Activated CD4-positive, alpha-beta T cell treated with anti-CD3 and anti-CD28 coated beads for 4 hours (primary cell): ENCODE measurements around the gene GPR63.

Source experiments
- DNase-seq, 2 donors: peaks; one replicate each; pipeline ENCODE4 v3.0.0-alpha.2; 2020

Gene GPR63, protein sequence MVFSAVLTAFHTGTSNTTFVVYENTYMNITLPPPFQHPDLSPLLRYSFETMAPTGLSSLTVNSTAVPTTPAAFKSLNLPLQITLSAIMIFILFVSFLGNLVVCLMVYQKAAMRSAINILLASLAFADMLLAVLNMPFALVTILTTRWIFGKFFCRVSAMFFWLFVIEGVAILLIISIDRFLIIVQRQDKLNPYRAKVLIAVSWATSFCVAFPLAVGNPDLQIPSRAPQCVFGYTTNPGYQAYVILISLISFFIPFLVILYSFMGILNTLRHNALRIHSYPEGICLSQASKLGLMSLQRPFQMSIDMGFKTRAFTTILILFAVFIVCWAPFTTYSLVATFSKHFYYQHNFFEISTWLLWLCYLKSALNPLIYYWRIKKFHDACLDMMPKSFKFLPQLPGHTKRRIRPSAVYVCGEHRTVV

DNA sequence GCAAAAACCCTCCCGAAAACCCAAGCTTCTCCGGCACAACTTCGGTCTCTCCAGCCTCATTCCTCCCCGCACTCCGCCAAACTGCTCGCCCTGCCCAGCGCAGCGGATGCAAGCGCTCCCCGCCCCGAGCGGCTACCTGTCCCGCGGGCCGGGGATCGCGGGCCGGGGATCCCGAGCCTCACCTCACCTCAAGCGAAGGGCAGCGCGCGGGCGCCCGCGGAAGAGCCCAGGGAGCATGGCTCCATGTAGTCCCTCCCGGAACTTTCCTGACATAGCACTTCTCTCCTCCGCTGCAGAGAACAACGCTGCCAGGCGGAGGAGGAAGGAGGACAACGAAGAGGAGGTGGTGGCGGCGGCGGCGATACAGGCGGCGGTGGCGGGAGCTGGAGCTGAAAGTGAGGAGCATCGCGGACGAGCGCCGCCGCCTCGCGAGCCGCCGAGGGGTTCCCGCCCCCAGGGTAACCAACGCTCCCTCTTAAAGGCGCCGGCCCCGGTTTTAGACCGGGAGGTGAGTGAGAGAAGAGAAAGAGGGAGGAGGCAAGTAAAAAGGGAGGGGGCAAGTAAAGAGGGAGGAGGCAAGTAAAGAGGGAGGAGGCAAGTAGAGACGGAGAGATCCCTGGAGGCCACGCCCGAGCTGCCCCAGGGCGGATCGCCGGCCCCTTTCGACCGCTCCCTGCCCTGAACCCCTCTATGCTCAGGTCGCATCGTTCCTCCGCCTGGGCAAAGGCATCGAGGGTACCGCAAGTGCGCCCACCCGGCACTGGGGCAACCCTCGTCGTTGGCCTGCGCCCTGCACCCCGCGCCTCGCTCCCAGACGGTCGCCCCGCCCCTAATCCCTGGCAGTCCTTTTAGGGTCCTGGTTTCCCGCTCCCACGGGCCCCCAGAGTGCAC is at the start of gene GPR63:
GPR63 (minus strand) TSS at position 397 of the 891 bp plus-strand sequence. CDS start 37,746 bp downstream, outside the sequence.
- peak; percentile 62 for DNase-seq

GRCh38 chr6:96886519-96886918 is 49.2 kb upstream of the GPR63 start:
- no peak for DNase-seq

- DNase-seq = peak in 1 of 2 donors; percentile 1
Observed at GRCh38 chr6:96885187-96885631, 47.9 kb upstream of the GPR63 start.

- DNase-seq = no peak
Observed at GRCh38 chr6:96878143-96878542, 40.9 kb upstream of the GPR63 start.

DNA sequence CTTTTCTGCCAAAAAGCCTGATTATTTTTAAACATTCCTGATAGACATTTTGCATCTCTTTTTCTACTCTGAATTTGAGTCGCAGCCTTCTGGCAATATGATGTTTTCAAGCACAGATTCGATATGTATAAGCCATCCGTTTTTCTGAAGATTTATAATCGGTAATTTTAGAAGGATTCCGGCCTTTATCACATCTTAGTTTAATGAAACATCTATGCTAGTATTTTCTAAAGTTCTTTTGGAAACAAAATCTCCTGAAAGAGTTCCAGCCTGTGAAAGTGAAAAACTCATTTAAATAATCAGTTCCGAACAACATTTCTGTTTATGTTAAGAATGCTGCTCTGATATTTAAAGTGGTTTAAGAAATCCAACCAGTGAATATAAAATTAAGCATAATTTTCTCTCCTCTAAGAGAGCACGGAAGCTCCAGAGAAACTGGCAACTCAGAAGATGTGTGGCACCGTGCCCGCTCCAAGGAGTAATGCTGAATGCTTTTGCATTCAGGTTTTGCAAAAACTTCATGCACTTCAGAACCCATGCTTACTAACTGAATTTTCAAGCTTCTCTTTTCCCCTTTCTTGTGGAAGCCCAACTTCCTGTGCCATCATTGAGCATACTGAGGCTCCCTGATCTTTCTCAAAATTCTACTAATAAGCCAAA is 39.7 kb upstream of the GPR63 start:
- DNase-seq = no peak

GRCh38 chr6:96872976-96873375 is 35.7 kb upstream of the GPR63 start:
- no peak for DNase-seq

GRCh38 chr6:96865055-96865405 is 27.8 kb upstream of the GPR63 start:
- DNase-seq = no peak

DNA sequence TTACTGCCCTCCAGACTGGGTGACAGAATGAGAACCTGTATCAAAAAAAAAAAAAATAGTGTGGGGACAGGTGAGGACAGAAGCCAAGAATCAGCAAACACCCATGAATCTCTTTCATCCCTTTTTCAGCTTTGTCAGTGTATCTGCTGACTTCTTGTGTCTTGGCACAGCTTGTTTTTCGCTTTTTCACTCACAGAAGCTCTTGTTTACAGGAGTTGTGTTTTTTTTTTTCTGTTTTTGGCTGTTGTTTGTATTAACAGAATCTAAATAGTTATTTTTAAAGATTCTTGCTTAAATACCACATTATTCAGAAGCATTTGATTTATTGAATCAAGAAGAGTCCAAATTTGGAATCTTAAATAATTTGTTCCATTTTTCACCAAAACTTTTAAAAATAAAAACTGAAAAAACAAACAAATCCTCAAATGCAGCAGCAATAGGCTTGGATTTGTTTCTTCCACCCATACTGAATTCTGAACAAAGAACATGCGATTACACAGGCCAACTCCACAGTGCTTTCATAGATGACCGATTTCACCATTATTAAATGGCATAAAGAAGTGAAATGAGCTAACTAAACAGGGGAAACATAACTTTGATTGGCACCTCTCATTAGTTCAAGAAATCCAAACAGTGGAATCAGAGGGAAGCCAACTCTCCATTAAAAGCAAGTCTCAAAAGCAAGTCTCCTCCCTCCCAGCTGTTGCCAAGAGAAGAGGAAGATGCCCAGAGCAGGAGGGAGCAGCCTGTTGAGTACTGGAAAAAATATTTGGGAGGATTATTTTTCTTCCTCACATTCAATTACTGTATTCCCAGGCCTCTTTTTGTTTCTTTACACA is 27.2 kb upstream of the GPR63 start:
- DNase-seq = no peak

GRCh38 chr6:96862560-96862959 is 25.3 kb upstream of the GPR63 start:
- DNase-seq = no peak

DNA sequence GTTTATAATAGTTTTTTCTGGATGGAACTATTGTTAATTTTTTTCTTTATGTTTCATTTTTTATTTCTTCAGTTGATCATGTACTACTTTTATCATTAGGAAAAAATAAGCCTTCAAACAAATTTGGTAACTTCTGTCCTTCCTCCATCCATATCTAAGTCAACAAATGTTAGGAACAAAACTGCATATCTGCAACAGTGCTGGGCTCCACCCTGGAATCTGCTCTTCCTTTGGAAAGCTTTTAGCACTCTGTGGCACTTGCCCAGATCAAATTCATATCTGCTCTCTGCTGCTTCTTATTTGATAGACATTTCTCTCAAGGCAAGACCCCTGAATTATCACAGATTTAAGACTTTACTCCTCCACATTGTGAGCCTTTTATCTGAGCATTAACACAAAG is 24.3 kb upstream of the GPR63 start:
- no peak for DNase-seq

DNA sequence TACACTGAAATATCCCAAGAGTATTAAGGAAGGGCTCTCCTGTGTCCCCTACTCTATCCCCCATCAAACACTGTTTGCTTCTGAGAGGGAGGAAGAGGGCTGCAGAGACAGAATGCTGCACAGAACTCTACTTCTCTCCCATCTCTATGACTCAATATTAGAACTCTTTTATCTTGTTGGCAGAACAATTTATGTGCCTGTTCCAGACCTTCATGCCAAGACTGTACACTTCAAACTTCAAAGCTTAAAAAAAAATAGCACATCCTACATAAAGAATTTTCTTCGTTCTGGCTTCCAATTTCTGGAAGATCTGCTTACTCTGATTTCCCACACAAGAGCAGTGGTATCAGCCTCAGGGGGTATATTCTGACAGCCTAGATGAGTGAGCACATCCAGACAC is 19.6 kb upstream of the GPR63 start:
- DNase-seq = no peak

DNA sequence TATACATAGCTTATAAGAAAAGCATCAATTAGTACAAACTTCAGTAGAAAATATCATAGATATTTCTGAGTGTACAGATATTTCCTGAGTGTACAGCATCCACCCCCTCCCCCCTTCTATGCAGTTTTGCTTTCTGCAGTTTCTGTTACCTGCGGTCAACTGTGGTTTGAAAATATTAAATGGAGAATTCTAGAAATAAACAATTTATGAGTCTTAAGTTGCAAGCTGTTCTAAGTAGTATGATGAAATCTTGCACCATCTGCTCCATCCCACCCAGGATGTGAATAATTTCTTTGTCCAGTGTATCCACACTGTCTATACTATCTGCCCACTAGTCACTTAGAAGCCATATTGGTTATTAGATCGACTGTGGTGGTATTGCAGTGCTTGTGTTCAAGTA is 15.8 kb upstream of the GPR63 start:
- DNase-seq = no peak

GRCh38 chr6:96852605-96853004 is 15.3 kb upstream of the GPR63 start:
- no peak for DNase-seq

- DNase-seq = no peak
Observed at GRCh38 chr6:96851858-96852257, 14.6 kb upstream of the GPR63 start.

DNA sequence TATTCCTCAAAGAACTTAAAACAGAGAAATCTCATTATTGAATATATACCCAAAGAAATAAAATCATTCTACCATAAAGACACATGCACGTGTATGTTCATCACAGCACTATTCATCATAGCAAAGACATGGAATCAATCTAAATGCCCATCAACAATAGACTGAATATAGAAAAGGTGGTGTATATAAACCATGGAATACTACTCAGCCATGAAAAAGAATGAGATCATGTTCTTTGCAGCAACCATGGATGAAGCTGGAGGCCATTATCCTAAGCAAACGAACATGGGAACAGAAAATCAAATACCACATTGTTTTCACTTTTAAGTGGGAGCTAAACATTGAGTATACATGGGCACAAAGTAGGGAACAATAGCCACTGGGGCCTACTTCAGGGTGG is 12.3 kb upstream of the GPR63 start:
- no peak for DNase-seq

DNA sequence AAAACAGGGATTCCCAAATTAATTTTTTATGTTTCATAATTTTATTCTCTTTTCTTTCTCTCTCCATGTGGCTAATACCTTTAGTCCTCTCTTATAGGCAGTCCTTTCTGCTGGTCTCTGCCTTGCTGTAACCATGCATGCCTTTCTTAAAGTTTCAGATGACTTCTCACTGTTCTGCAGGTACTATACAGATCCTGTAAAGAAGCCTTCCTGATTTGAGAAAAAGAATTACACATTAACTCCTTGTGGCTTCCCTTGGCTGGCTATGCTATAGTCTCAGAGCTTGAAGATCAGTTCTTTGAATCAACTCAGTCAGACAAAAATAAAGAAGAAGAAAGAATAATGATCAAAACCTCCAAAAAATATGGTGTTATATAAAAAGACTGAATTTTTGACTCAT is 7.3 kb upstream of the GPR63 start:
- DNase-seq = no peak

DNA sequence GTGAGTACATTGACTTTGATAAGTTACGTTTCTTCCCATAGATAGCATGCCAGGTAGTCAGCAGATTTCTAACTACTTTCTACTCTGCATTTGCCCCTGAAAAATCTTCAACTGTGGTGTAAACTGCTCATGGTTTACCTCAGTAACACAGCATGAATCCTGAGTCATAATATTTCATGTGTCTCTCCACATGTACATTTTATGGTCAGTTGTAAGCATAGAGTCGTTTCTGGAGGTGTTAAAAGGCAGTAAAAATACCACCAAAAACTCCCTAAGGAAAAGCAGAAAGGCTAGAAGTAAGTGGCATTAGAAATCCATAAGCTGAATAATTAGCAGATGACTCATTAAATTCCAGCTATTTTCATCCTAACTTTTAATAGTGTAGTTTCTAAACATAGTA is 4.1 kb upstream of the GPR63 start:
- no peak for DNase-seq

DNA sequence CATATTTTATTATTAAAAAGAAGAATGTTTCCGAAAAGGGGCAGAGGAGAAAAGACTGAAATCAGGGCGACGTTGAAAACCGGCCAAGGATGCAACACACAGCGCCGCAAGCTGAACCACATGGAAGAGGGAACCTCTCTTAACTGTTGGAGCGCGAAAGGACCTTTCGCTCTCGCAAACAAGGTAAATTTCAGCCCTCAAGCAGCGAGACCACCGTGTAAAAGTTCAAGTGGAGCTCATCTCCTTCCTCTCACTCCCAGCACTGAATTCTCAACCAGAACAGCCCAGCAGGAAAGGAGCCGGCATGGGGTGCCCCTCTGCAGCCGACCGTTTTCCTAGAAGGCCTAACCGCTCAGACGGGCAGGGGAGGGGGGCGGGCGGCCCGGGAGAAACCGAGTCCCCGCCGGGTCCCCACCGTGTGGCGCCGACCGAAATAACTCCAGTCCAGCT is 621 bp downstream of the GPR63 start:
- peak in 1 of 2 donors; percentile 2 for DNase-seq

GRCh38 chr6:96834070-96834469 is 3.2 kb downstream of the GPR63 start:
- no peak for DNase-seq

GRCh38 chr6:96832780-96833179 is 4.5 kb downstream of the GPR63 start:
- DNase-seq = no peak

DNA sequence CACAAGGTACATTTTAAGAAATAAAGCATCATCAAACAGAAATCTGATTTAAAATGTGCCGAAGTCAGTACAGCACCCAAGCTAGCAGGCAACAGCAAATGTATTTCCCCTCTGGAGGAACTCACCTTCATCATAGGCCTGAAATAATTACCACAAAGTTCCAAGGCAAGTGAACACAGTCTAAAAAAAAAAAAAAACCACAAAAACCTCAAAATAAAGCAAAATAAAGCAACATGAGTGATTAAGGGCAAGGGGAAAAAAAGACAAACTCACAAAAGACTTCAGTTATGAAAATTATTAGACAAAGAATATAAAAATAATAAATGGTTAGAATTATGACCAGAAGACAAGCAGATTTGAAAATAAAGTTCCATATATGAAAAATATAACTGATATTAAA is 10.4 kb downstream of the GPR63 start:
- DNase-seq = no peak

- no peak for DNase-seq
Observed at GRCh38 chr6:96823743-96824142, 13.5 kb downstream of the GPR63 start.
